Adrenal gland (tissue), 12 donors: ENCODE data around the gene WDFY4. TPM values are rescaled to one million over a fixed set of nuclear protein-coding genes. Genes with fewer than 3 reads are reported as not detected.

Source experiments
- DNase-seq, 7 donors: peaks; one replicate each; pipeline ENCODE4 v3.0.0-alpha.2; 2019 to 2020
- H3K27ac ChIP-seq, 5 donors: fragments of 200-600 bp; sonication (generic) in 4 of 5; 1 replicate in 3 of 5; 2 replicates in 2 of 5; pipeline versions ENCODE4 v1.5.1 to v1.8.0; 2016 to 2020; ENCODE audit warnings: mild to moderate bottlenecking in 1 of 5
- H3K27me3 ChIP-seq: fragments of 200-600 bp; 2 replicates; pipeline ENCODE4 v1.8.0; 2021
- H3K36me3 ChIP-seq, 2 donors: fragments of 200-600 bp; replicated peaks in 1 of 2; 1 replicate in 1 of 2; 2 replicates in 1 of 2; pipeline versions ENCODE4 v1.5.1 to v1.8.0; 2018 to 2022
- H3K4me1 ChIP-seq, 2 donors: fragments of 200-600 bp; replicated peaks in 1 of 2; 1 replicate in 1 of 2; 2 replicates in 1 of 2; pipeline versions ENCODE4 v1.5.1 to v1.8.0; 2018 to 2021
- H3K4me3 ChIP-seq, 4 donors: fragments of 200-600 bp; sonication (generic) in 3 of 4; one replicate each; pipeline ENCODE4 v1.5.1; 2016 to 2018
- H3K9me3 ChIP-seq, 3 donors: fragments of 200-600 bp; sonication (generic) in 1 of 3; replicated peaks in 1 of 3; 1 replicate in 2 of 3; 2 replicates in 1 of 3; pipeline versions ENCODE4 v1.5.1 to v1.8.0; 2016 to 2021
- CTCF ChIP-seq, 6 experiments: fragments of 450-650 bp in 4 of 6; fragments of 200-600 bp in 2 of 6; sonication (generic) in 1 of 6; IDR thresholded peaks; 1 replicate in 5 of 6; 2 replicates in 1 of 6; pipeline versions ENCODE4 v1.5.1 to v1.8.0; 2016 to 2021; ENCODE audit warnings: antibody characterized with exemption in 6 of 6, mild to moderate bottlenecking in 2 of 6, moderate library complexity in 1 of 6
- POLR2A ChIP-seq, 2 donors: fragments of 450-650 bp; IDR thresholded peaks; one replicate each; pipeline ENCODE4 v1.6.1; 2017; ENCODE audit warnings: antibody characterized with exemption in 2 of 2, mild to moderate bottlenecking in 2 of 2, moderate library complexity in 1 of 2
- WGBS, 4 donors: extraction: QIAGEN DNeasy Blood & Tissue Kit in 2 of 4; methylation state at CpG; one replicate each; pipeline versions ENCODE4 v1.1.5 to v1.1.7; 2013 to 2017; 5-methylcytosine and 5-hydroxymethylcytosine counted together
- intact Hi-C, 2 donors: fragments of 100-400 bp; cut with DNase I; formaldehyde crosslinking; loops; one replicate each; pipeline versions ENCODE4 v1.14.1 to v1.15.0; 2022 to 2023
- polyA plus RNA-seq, 3 donors: library from polyadenylated mRNA; stranded (reverse); fragments of 200-250 nt in 2 of 3; fragments of 350-450 nt in 1 of 3; fragmentation: Illumina TruSeq in 1 of 3; extraction: RNeasy Lipid Tissue Mini Kit (QIAGEN cat#74804) in 1 of 3; gene quantifications; one replicate each; pipeline ENCODE4 v1.2.3, GENCODE V29; 2013 to 2014
- total RNA-seq, 9 donors: library from RNA; depleted of rRNA in 4 of 9; stranded (reverse); fragments of >200 nt in 4 of 9; fragments of 120-200 nt in 1 of 9; fragmentation: NEBNext Ultra II Directional in 1 of 9; extraction: Animal tissue kit (Norgen Biotek cat#: 25700) in 1 of 9; gene quantifications; one replicate each; pipeline versions ENCODE4 v1.1.0 to v1.2.4, GENCODE V29; 2013 to 2023
- donor health status: healthy with polysubstance abuse.
- donor health status: Bipolar disorder and iron deficiency.
- donor health status: DM: yes; HTN: yes; CAD: no.
- donor health status: DM: no; HTN: no; CAD: no.
- donor health status: DM: no; HTN: no; CAD: no.
- donor health status: DM: yes; HTN: yes; CAD: no.

Gene WDFY4
- total and polyA plus RNA-seq, 12 donors, result 0.61 to 9.9 (median 5.7) TPM

GRCh38 chr10:48880016-48880705, 195.5 kb downstream of the WDFY4 start:
- 66 to 93% (median 73%) methylated on average over 2 to 11 of the region's 11 CpGs for WGBS, 4 donors
- intact Hi-C loops, result no loop called here
- no peaks in the 10 kb centered on the region for H3K27me3 ChIP-seq
- H3K4me1 ChIP-seq, result no peaks in the 10 kb centered on the region
- no peaks in the 10 kb centered on the region for H3K9me3 ChIP-seq
- DNase-seq, result no peak
- no peaks in the 10 kb centered on the region for H3K36me3 ChIP-seq
- no peak for TF ChIP-seq POLR2A (IDR thresholded peaks at IDR 0.05)
- no peak for TF ChIP-seq CTCF (IDR thresholded peaks at IDR 0.05)
- H3K4me3 ChIP-seq, result no peak overlapping the region
- no peak overlapping the region for H3K27ac ChIP-seq

GRCh38 chr10:48881937-48882336, 197.3 kb downstream of the WDFY4 start:
- 79 to 91% (median 85%) methylated on average over 1 of the region's 1 CpG for WGBS, 4 donors
- H3K36me3 ChIP-seq, result no peaks in the 10 kb centered on the region
- intact Hi-C loops, result no loop called here
- H3K27me3 ChIP-seq, result no peaks in the 10 kb centered on the region
- no peak overlapping the region for H3K4me3 ChIP-seq
- TF ChIP-seq CTCF (IDR thresholded peaks at IDR 0.05) (no peak), POLR2A (IDR thresholded peaks at IDR 0.05) (no peak)
- no peak overlapping the region for H3K27ac ChIP-seq
- no peak for DNase-seq
- H3K9me3 ChIP-seq, result no peaks in the 10 kb centered on the region
- no peaks in the 10 kb centered on the region for H3K4me1 ChIP-seq

- no peaks in the 10 kb centered on the region for H3K4me1 ChIP-seq
- no peak for DNase-seq
Observed at GRCh38 chr10:48882881-48883280, 198.2 kb downstream of the WDFY4 start.

GRCh38 chr10:48883701-48884100, 199.0 kb downstream of the WDFY4 start:
- H3K9me3 ChIP-seq, result no peaks in the 10 kb centered on the region
- H3K27ac ChIP-seq, result no peak overlapping the region
- no peaks in the 10 kb centered on the region for H3K4me1 ChIP-seq
- no peak for TF ChIP-seq CTCF (IDR thresholded peaks at IDR 0.05)
- TF ChIP-seq POLR2A (IDR thresholded peaks at IDR 0.05), result no peak
- H3K27me3 ChIP-seq, result no peaks in the 10 kb centered on the region
- DNase-seq, result no peak
- H3K4me3 ChIP-seq, result no peak overlapping the region
- H3K36me3 ChIP-seq, result no peaks in the 10 kb centered on the region
- intact Hi-C loops, result no loop called here
- 32 to 52% (median 45%) methylated on average over 3 to 4 of the region's 4 CpGs for WGBS, 4 donors

More at GRCh38 chr10:48882881-48883280, 198.2 kb downstream of the WDFY4 start:
- Histone ChIP-seq H3K4me3 (no peak overlapping the region), H3K27me3 (no peaks in the 10 kb centered on the region), H3K36me3 (no peaks in the 10 kb centered on the region), H3K9me3 (no peaks in the 10 kb centered on the region), H3K27ac (no peak overlapping the region)
- intact Hi-C loops, result no loop called here
- TF ChIP-seq CTCF (IDR thresholded peaks at IDR 0.05) (no peak), POLR2A (IDR thresholded peaks at IDR 0.05) (no peak)
- 83 to 98% (median 92%) methylated on average over 2 of the region's 2 CpGs for WGBS, 4 donors
